AG08395 (cell line): ENCODE measurements around the gene CTU2.

ENCODE experiments used
- DNase-seq: peaks from one replicate; pipeline ENCODE4 v3.0.0; 2012; ENCODE audit warnings: mixed read lengths, low spot score

Gene CTU2

DNA sequence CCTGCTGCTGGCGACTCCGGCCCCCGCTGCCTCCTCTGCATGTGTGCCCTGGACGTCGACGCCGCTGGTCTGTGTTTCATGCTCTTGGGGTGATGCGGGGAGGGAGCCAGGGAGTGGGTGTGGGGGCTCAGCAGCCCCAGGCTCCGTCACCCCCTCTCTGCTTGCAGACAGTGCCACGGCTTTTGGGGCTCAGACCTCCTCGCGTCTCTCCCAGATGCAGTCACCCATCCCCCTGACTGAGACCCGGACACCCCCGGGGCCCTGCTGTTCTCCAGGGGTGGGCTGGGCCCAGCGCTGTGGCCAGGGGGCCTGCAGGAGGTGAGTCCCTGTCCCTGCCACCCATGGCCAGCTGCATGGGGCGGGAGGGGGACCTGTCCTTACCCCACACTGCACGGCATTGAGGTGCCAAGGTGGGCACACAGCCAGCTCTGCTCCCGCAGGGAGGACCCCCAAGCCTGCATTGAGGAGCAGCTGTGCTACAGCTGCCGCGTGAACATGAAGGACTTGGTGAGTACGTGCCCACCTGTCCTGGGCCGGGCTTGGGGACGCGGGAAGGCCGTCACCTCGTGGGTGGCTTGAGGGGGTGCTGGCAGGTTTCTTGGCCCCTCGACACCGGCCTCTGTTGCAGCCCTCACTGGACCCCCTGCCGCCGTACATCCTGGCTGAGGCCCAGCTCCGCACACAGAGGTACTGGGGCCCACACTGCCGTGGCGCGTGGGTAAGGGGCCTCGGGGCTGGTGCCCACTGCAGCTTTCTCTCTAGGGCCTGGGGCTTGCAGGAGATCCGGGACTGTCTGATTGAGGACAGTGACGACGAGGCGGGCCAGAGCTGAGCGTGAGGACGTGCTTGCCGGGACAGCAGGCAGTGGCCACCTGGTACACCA is 8.4 kb downstream of the CTU2 start:
- DNase-seq = no peak

DNA sequence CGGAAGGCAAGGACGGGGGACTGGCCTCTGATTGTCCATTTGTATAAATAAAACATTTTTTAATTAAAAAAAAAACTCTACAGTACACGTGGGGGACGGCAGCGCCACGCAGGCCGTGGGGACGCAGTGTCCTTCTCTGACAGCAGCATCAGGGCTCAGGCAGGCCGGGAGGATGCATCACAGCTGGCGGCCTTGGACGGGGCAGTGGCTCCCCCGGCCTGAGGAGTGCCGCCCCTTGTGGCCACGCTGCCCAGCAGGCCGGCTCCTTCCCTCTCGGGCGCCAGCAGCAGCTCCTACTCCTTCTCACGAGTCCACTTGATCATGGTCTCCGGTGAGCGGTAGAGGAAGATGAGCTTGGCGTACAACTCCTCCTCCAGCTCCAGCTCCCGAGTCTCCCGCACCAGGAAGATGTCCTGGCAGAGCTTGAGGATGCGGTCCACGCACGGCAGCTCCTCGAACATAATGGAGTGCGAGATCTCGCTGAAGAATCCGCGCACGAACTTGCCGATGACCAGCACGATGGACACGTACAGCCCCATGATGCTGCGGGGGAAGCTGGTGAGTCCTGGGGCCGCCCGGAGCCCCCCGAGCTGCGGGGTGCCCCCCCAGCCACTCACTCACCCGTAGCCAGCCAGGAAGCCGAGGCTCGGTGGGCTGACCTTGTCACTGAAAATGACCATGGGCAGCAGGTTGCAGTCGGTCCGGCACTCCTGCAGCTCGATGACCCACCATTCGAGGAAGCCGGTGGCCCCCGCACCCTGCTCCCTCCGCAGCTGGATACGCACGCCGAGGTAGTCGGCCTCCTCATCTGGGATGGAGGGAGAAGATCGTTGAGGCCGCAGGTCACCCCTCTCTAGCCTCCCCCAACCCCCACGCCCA is 9.2 kb downstream of the CTU2 start:
- DNase-seq = no peak

DNA sequence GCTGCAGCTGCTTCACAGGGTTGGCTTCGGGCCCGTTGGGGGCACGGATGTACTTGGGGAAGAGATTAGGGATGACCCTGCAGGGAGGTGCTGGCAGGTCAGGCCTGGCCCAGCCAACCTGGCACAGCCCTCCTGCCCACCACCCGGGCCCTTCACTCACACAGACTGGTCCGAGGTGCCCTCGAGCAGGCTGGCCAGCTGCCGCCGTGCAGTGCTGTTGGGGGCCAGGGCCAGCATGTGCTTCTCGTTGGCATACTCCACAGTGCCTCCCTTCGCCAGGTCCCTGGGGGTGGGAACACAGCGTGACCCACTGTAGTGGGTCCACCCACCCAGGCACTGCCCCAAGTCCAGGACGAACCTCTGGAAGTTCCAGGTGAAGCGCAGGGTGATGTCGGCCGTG is 9.9 kb downstream of the CTU2 start:
- DNase-seq = no peak

DNA sequence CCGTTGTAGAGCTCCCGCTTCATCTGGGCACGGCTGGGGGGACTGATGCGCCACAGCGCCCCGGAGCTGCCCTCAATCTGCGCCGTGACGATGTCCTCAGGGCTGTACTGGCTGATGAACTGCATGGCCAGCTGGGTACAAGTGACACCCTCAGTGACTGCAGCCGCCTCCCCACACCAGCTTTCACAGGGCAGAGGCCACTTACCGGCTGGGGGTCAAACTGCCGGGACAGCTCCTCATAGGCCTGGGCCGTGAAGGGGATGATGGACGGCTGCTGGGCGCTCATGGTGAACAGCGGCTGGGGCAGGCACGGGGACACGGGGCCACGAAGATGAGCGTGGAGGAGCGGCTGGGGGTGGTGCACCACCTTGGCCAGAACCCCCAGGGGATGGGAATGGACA is 10.3 kb downstream of the CTU2 start:
- no peak for DNase-seq

DNA sequence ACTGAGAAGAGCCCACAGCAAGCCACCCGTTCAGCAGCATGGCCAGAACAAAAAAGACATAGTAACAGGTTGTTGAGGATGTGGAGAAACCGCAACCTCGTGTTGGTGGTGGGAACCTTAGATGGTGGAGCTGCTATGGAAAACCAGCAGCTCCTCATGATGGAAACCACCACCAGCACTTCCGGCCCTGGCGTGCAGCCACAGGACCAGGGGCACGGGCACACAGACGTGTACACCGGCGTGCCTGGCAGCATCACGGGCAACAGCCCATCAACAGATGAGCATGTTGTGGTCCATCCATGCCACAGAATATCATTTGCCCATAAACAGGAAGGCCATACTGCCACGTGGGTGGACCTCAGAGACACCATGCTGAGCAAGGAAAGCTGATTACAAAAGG is 11.9 kb downstream of the CTU2 start:
- DNase-seq = no peak

DNA sequence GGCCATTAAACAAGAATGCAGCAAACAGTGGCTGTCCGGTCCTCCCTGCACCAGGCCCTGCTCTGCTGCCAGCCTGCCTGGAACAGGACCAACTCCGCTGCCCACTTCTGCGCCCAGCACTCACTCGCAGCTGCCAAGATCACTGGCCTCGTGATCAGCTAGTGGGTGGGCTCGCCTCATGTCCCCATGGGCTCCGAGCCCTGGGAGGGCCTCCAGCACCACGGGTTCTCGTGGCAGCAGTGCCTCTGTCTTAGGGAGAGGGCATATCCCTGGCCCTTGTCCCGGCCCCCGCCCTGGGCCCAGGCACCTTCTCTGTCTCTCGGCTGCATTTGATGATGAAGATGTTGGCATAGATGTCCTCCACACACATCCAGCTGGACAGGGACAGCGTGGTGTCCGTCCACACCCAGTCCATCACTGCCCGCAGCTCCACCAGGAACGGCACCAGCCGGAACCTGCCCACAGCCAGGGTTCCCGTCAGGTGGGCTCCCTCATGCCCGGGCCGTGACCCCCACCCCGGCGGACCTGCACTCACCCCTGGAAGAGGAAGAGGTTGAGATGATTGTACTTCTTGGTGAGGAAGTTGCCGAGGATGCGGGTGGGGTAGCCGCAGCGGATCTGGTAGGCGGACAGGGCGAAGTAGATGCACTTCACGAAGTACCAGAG is 13.1 kb downstream of the CTU2 start:
- DNase-seq = no peak

DNA sequence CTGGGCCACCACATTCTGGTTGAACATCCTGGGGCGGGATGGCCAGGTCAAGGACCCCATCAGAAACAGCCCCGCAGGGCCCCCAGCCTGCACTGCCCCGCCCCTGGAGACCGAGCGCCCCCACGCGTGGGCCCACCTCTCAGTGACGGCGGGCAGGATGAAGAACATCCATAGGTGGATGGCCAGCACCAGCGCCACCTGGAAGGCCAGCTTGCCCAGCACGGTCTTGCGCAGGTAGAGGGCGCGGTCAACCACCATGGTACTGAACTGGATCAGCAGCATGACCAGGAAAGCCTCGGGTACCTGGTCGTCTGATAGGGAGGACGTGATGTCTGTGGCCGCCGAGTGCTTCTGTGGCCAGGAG is 13.6 kb downstream of the CTU2 start:
- DNase-seq = no peak

DNA sequence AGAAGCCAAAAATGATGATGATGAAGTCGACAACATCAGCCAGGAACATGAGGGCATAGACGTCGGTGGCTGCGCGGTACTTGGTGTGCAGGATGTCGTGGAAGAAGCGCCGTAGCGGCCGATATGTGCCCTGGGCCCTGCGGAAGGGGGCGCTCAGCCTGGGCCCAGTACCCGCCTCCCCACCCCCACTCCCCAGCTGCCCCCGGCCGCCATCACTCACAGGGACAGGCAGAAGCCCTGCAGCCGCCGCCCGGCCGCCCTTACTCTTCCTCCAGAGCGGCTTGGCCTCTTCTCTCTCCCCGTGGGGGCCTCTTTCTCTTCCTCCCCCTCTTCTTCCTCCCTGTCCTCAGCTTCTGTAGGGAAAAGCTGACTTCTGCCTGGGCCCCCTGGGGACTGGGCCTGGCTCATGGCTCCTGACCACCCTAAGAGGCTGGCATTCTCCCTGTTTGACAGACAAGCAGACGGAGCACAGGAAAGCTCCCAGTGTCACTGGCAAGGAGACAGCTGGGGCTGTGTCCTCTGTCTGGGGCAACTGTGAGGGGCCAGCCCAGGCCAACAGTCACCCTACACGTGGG is 14.2 kb downstream of the CTU2 start:
- DNase-seq = no peak

DNA sequence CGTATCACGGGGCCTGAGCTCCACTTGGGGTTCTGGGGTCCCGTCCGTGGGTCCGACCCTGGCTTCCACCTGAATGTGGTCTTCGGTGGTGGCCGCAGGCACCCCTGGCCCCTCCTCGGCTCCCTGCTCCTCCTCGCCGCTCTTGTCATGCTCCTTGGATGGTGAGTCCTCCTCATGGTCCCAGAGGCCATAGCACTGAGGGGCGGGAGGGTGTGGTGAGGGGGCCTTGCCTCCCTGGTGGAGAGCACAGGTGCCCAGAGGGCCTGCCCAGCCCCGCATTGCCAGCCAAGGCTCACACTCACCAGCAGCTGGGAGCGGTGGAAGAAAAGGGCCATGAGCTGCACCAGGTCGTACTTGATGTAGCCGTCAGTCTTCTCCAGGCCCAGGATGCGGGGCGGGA is 14.9 kb downstream of the CTU2 start:
- no peak for DNase-seq

DNA sequence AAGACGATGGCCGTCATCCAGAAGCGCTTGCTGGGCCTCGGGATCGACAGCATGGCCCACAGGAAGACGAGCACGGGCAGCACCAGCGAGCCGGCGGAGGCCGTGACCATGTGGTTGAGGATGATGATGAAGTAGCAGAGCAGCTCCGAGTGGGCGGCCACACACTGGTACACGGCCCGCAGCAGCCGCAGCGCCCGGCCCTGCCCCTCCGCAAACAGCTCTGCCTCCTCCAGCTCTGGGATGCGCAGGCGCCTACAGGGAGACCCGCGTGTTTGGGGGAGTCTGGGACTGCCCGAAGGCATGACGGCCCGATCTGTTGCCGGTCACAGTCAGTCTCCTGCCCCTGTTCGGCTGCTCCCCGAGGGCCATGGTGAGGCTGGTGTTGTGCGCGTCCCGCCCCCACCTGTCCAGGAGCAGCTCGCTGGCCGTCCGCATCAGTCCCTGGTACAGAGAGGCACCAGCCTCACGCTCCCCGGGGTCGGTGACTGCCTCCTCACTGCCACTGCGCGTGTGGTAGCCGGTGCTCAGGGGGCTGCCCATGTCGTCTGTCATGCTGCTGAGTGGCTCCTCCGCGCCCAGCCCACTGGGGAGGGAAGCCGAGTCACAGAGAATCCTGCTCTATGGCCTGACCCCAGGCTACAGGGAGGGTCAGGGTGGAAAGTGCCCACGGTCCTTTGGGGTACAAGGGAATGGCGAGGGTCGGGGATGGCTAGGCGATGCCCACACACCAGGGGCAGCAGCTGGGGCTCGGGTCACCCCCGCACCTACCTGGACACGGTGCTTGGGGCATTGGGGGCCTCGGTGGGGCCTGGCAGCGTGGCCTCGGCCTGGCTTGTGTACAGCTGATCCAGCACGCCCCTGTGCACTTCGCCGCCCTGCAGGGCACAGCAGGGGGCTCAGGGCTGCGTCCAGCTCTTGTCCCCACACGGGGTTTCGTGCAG is 15.8 kb downstream of the CTU2 start:
- DNase-seq = no peak

DNA sequence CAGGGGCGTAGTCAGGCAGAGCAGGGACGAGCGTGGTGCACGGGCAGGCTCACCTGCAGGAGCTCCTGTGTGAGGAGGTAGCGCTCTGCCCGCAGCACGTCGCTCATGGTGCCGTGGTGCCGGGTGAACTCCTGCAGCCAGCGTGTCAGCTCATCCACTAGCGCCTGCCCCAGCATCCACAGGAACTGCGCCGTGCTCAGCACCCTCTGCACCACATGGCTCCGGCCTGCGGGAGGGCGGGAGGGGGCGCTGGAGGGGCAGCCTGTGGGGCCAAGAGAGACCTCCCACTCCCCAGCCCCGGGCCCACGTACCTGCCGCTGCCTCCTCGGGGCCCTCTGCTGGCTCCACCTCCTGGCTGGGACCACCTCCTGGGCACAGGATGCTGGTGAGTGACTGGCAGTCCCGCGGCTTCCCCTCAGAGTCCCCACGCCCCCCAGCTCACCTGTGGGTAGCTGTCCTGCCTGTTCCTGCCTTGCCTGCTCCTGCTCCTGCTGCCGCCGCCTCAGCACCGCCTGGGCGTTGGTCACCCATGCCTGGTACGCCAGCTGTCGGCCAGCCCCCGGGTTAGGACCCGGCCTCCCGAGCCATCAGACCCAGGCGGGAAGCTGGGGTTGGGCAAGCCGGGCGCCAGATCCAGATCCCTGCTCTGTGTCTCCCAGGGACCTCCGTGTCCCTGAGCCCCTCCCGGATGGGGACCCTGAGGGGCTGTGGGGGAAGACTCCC is 16.6 kb downstream of the CTU2 start:
- no peak for DNase-seq

DNA sequence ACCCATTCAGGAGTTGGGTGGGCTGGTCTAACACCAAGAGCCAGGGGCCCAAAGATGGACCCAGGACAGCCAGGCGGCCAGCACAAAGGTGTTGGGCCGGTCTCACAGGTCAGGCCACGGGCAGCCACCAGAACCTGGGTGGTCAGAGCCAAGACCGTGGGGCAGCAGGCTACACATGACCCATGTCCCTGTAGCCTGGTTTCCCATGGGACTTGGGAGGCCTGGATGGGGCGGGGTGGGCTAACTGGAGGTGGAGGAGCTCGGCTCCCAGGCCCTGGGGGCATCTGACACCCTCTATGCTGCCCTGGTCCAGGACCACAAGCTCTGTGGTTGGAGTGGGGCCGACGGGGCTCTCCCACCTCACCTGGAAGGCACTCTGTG is 17.2 kb downstream of the CTU2 start:
- no peak for DNase-seq

DNA sequence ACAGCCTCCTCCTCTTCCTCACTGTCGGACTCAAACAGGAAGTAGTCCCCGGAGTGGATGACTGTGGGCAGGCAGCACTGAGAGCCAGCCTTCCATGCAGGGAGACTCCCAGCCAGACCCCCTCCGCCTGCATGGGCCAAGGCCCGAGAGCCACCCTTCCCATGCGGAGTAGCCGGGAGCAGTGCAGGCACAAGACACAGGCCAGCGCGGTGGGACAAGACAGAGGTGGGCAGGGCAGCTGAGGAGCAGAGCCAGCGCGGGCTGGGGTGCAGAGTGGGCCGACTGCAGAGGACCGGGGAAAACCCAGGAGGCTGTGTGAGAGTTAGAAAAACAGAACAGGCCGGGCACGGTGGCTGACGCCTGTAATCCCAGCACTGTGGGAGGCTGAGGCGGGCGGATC is 17.6 kb downstream of the CTU2 start:
- DNase-seq = no peak

DNA sequence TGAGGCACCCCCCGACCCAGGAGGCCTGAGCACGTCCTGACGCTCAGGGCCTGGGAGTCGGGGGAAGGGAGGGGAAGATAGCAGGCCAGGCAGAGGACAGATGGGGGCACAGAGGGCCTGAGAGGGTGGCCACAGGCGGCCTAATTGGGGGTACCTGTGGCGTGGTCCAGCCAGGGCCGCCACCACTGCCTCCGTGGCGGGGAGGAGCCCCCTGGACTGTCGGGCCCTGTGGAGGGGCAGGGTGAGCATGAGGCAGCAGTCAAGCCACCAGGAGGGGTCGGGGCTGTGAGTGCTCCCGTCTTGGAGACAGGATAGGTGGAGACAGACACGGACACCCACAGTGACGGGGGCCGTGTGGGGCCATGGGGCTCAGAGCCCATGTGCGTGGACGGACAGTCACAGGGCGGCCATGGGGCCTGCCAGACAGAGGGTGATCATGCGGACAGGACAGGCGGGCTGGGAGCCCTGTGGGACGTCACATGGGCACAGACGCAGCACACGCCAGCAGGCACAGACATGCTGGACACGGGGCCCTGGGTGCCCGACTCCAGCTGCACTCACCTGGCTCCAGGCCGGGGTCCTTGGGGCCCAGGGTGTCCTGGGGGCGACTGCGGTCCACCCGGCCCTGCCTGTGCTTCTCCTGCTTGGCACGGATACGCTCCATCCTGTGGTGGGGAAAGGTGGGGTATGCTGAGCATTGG is 18.7 kb downstream of the CTU2 start:
- no peak for DNase-seq

DNA sequence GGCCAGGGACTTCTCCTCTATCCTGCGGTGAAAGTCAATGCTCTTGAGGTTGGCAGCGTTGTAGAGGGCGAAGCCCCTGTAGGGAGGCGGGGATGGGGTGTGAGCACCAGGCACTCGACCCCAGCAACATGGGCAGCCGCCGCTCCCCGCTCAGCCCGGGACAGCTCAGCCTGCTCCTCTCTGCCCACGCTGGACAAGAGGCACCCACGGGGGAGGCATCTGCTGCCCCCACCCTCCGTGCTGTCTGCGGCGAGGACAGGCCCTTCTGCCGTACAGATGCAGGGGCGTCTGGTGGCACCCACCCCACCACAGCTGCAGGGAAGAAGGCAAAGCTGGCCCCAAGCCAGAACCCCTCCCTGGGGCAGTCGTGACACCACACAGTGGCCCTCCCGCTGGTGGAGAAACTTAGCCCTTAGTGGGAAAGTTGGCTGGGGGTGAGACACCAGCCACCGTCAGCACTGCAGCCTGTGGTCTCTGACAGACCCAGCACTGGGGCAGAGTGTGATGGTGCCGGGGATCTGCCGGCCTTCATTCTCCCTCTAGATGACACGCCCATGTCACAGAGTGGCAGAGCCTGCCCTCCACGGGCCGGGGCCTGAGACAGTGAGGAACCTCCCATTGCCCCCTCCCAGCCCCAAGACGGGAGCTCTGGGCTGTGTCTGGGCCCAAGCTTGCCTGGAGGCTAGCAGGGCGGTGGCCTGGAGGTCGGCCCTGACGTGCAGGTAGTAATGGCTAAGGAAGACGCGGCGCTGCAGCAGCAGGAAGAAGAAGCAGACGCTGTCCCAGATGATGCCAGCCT is 19.5 kb downstream of the CTU2 start:
- no peak for DNase-seq

DNA sequence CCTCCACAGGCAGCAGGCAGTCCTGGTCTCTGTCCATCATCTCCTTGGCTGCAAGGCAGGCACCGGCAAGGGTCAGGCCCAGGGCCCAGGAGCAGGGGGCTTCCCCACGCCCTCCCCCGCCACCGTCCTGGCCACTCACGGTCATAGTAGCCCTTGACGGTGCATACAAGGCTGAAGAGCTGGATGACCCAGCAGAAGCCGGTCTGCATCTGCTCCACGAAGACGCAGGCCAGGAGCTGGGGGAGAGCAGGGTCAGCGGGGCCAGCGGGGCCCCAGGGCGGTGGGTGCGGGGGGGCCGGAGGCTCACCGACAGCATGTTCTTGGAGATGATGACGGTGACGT is 20.1 kb downstream of the CTU2 start:
- DNase-seq = no peak

DNA sequence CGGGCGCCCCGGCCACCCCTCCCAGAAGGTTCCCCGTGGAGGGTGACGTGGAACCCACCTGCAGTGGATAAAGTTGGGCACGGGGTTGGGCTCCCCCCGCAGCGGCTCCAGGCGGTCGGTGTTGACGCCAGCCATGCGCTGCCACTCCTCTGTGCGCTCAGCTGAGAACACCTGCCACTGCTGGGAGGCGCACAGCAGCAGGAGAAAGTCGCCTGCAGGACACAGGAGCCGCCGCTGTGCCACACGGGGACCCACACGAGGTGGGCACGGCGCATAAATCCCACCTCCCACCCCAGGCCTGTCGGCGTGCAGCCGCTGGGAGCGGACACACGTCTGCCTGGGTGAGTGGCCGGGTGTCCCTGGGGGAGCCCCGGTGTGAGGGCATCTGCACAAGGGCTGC is 20.7 kb downstream of the CTU2 start:
- no peak for DNase-seq

DNA sequence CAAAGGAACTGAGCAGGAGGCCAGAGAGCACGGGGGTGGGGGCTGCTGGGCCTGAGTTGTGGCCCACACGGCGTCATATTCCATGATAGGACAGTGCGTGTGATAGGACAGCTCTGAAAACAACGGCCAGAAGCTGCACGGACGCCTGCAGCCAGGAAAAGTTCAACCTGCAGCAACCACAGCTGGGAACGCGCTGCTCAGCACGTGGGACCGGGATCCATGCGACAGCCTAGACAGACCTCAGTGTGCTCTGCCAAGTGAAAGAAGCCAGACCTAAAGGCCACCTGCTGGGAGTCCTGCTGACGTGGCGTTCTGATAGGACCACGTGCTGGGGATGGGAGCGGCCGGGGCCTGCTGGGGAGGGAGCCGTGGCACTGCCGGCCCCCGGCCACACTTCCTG is 21.6 kb downstream of the CTU2 start:
- no peak for DNase-seq
